CD4-positive, alpha-beta T cell treated with Interleukin-17A for 4 hours (primary cell): ENCODE data around the gene CD34.
A peak's percentile ranks its signal among the peaks of the same experiment; 100 is the strongest.

Source experiments
- DNase-seq: peaks from one replicate; pipeline ENCODE4 v3.0.0-alpha.2; 2020; ENCODE audit warnings: mixed read lengths

CD34 gene

DNA sequence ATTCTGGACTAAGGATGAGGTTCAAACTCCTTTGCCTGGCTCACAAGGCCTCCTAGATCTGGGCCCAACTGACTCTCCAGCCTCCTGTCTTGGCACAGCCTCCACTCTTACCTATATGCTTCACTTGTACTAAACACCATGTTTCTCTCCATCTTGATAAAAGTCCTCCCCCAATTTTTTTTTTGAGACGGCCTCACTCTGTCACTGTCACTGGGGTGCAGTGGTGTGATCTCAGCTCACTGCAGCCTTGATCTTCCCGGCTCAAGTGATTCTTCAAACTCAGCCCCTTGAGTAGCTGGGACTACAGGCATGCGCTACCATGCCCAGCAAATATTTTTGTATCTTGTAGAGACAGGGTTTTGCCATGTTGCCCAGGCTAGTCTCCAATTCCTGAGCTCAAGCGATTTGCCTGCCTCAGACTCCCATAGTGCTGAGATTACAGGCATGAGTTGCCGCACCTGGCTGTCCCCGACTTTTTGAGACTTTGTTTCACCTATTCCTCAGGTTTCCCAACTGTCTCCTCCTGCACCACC, 39.7 kb downstream of the CD34 start:
- DNase-seq, result peak; percentile 24

DNA sequence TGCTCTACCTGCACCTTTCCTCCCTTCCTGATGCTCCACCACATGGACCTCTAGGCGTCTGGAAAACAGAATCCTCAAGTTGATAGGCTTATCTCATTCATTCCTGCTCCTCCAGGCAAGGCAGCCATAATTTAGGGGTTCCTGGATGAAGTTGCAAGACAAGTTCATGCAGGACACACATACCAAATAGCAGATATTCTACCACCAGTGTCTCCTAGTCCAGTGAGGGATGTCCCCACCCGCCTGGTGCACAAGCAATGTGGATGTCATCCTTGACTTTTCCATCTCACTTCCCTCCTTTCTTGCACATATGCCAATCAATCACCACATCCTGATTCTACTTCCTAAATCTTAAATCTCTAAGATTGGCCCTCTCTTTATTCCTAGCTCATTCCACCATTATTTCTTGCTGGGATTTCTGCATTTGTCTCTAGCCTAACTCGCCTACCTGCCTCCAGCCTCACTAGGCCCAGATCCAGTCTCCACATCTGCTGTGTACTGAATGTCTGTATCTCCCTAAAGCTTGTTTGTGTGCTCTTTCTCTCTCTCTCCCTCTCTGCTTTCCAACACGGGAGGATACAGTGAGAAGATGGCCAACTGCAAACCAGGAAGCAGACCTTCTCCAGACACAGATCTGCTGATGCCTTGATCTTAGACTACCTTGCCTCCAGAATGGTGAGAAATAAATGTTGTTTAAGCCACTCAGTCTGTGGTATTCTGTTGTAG, 40.5 kb downstream of the CD34 start:
- DNase-seq, result no peak

DNA sequence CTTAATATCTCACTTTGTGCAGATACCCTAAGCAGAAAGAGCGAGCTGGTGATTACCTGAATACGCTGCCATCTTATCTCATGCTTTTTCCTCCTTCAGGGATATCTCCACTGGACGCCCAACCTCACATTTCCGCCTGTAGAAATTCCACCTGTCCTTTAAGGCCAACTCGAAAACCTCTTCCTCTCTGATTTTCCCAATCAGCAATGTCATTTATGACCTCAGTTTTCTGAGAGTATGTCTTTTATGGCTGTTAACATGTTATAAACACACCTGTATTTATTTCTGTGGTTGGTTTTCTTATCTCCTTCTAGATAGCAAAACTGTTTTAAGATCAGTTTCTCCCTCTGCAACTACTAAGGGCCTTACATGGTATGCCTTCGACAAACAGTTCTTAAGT, 41.1 kb downstream of the CD34 start:
- DNase-seq, result no peak

DNA sequence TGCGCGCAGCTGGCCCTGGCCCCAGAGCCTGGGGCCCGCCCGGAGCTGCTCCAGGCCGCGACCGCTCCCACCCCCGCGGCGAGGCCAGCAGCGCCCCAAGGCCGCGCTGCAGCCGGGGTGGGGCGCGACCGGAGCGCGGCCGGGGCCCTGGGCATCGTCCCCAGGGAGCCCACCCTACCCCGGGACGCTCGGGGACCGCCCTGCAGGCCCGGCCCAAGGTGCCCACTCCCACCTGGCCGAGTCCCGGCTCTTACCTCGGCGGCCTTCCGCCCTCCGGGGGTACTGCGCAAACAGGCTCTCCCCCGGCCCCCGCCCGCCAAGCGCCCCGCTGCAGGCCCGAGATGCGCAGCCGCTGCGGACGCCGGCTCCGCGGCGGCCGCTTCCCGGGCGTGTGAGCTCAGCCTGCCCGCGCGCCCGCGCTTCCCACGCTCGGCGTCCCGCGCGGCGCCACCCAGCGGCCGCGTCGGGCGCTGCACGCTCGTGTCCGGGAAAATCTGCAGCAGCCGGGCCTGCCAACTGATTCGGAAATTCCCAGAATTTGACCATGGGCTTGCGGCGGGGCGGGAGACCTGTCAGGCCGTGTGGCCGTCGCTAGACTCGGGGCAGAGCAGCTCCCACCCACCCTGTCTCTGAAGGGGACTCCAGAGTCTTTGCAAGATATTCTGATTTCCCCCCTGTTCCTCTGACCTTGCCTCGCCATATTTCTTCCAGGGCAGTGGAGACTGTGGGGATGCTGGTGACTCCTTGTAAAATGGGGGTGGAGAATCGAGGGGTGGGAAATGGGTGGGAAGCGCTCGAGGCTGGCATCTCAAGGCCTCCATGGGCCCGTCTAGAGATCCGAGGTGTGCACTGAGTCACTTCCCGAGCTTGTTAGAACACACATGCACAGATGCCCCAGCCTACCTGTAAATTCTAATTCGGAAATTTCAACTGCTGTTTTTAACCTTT, 41.9 kb downstream of the CD34 start:
- DNase-seq, result peak; percentile 81

DNA sequence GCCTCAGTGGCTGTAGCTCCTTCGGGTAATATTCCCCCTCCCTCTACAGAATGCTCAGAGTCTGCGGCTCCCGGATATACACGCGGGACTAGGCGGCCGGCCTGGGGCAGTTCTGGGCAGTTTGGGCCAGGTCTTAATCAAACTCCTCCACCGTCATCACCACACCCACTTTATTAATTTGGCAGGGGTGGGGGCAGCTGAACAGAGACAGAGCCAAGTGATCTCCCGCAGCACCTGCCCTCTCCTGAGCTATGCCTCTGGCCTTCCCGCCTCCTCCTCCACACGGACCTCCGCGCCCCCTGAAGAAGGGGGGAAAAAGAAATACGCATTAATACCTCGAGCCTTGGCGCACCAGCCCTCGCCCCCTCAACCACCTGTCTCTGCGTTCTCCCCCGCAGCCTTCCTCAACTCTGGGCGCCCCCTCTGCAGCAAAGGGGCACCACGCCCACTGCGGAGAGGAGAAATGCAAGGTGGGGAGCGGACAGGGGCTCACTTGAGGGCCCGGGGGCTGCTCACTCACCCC, 42.6 kb downstream of the CD34 start:
- DNase-seq, result peak; percentile 26

DNA sequence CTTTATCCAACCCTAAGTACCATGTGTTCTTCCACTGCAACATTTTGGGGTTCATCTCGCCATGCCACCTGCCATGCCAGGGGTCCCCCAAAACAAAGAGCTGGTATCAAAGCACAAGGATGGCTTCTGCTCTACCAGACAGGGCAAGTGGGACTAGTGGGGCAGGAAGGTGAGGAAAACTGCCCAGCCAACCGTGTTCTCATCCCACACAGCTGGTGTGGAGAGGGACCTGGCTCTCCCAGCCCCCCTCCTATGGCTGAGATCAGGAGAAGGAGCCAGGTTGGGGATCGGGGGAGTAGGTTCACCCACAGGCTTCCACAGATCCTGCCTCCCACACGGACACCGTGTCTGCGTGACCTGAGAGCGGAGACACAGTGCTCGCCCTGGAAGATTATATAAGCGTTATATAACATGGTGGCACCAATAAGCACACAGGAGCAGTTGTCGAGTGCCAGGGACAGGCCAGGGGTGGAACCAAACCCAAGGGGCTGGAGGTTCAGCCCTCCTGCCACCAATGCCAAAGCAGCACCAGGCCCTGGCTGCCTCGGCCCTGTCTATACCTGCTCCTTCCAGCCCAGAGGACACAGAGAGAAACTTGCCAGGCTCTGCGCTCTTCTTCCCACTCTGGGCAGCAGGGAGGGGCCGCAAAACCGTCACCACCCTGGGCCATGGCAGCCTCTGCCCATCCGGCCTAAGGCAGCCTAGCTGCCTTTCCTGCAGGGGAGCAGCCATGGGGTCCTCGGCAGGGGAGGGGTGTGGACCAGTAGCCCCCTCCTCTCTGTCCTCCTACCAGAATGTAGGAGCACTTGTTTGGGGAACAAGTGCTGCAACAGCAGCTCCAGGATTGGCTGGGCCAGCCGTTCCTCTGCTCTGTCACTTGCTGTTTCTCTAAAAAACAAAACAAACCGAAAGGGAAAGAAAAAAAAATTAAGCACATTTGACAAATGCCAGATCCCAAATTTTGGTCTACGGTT, 43.5 kb downstream of the CD34 start:
- DNase-seq, result peak; percentile 47

DNA sequence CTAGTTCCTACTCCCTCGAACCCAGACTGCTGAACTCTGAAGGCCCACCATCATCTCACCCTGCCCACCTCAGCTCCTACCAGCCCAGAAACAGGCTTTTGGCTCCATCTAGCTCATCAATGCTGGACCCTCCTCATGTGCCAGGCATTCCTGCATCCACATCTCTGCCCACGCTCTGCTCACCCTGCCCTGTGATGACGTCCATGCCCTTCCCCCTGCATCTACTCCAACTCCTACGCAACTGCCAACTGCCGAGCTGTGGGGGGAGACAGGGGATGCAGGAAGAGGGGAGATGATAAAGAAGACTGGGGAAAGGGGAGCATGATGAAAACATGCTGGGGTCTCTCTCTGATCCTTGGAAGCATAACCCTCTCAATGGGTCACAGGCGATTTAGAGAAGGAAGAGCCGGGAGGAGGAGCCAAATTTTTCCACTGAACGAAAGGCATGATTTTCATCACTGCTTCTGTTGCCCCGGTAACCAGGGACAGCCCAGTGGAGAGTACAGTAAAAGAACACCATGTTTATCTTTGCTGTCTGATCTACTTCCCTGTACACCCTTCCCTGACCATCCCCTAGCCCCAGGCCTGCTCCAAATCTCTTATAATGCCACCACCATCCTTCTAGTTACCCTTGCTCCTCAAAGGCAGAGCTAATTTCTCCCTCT, 44.3 kb downstream of the CD34 start:
- peak; percentile 37 for DNase-seq

DNA sequence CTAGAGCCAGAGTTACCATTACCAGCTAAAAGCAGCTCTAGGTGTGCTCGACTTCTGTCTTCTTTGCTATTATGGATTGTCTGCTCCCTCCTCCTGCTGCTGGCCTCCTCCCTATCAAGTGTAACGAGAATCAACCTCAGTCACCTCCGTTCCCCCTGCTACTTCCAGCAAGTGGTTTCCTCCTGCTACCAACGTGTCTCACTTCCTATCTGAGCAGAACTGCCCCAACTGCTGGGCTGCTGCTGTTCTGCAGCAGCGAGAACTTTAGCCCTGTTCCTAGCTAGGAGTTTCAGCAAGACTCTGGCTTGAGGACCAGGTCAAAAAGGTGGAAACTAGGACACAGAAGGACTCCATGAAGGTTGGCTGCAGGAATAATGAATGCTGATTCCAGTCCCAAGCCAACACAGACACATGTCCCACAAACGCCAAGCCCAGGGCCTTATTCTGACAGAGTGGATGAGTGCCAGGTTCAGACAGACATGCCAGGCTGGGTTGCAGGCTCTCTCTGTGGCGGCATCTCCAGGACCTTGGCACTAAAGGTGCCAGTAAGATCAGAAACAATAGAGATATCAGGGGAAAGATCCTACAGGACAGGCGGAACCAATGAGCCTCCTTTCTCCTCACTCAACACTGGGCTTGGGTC, 46.9 kb downstream of the CD34 start:
- peak; percentile 68 for DNase-seq

DNA sequence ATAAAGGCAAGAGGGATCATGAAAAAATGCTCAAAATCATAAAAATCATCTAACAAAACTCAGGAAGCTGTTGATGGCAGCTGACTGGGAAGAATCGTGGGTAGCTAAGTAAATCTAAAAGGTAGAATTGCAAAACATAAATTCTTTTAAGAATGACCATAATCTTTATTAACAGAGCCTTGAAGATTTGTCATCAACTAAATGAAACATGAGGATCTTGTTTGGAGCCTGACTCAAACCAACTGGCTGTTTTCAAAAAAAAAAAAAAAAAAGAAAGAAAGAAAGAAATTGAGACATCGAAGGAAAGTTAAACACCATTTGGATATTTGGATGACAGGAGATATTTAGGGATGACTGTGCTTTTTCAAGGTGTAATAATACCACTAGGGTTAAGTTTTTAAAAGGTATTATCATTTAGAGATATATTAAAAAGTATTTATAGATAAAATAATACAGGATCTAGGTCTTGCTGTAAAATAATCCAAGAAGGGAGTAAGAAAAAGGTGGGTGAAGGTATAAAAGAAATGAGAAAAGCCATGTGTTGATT, 48.6 kb downstream of the CD34 start:
- DNase-seq, result no peak

DNA sequence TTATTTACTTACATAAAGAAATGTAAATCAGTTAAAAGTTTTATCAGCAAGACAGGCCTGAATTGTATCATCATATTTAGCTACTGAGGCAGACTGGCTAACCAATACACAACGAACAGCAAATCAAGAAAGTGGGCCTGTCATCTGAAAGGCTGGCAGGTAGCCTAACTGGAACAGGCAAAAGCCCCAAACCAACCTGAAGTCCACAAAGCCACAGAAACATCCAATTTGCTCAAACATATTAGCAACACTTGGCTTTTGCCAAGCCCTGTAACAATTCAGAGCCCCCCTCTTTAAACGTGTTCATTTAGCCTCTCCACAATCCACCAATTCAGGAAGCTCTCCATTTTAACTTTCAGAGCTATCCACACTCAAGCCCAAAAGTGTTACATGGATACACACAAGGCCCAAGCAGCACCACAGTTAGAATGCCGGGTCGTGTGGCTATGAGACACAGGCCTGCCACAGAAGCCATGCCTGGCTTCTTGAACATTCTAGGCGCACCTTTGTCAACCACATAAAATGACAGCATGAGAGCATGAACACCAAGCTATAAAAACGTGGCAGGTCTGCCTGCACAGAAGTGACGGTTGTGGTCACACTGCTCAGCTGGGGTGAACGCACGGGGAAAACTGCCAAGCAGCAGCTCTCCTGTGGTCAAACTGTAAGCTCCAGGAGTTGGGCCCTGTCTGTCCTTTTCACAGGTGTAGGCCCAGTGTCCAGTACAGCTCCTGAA, 49.3 kb downstream of the CD34 start:
- peak; percentile 63 for DNase-seq

DNA sequence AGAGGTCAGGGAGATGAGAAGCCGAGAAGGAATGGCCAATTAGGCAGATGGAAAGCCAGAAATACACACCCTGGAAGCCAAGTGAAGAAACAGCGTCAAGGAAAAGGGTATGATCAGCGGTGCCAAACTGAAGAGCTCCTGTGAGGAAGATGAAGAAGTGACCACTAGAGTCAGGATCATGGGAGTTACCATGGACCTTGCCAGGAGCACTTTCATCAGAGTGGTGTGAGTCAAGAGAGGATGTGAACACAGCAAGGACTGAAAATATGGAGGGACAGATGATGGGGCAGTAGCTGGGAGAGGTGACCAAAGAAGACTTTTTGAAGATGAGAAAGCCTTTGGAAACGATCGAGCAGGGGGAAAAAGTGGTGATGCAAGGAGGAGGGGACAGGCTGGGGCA, 50.4 kb downstream of the CD34 start:
- no peak for DNase-seq

DNA sequence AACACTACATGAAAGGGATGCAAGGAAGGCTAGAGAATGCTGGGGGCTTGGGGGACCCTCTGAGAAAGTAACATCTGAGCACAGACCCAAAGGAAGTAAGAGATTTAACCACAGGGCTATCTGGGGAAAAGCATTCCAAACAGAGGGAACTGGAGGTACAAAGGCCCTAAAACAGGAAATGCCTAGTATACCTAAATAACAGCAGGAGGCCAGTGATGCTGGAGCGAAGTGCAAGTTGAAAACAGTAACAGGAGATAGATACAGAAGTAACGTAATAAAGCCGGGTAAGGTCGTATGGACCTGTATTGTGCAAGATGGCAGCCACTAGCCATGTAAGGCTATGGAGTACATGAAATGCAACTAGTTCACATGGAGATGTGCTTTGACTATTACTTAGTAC, 52.1 kb downstream of the CD34 start:
- no peak for DNase-seq

DNA sequence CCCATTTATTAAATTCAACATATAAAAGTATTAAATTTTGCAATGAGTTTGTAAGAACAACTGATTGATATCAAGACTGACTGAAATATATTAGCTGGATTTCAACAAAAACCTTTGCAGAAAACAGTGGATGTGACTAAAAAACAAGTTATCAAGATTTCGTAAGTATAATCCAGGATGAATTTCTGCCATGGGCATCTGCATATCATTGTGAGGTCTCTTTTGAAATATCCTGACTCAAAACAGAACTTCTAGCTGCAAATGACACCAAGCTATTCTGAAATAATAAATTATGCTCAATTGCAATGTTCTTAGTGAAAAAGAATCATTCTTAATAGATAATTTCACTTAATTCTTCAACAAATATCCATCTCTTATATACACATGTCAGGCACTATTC, 52.6 kb downstream of the CD34 start:
- DNase-seq, result no peak

DNA sequence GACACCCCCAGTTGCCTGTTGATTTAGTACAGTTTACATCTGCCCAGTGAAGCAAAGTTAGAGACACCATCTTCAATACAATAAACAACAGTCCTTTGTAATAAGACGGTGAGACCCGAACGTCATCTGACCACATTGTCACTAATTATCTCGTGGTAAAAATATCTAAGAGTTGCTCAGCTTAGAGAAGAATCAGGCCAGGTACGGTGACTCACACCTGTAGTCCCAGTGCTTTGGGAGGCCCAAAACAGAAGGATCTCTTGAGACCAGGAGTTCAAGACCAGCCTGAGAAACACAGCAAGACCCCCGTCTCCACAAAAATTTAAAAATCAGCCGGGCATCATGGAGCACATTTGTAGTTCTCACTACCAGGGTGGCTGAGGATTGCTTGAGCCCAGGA, 53.5 kb downstream of the CD34 start:
- DNase-seq, result no peak

DNA sequence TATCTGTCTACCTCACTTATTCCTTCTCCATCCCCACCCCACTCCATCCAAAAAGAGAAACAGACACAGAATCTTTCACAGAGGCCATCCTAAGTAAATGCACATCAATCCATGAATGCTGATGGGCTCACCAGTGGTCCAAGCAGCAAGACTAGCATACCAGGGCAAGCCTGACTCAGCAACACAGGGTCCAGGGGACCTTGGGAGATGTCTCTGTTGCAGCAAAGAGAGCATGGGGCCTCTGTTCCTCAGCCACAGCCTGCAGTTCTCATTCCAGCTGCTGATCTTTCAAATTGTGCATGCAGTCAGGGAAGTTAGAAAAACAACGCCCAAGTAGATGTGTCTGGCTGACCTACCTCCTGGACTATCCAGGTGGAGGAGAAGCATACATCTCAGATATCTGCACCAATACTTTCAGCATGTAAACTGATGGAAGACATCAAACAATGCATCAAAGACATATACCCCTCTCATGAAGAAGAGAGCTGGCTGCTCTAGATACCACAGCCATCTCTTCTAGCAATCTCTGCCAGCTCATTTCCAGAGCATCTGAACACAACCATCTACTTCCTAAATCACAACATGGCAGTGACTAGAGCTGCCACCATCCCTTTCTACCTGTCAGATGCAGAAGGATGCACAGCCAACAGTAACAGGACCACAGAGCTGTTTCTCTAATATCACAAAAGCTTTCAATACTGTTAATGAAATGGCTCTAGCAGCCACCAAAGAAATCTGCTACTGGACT, 54.5 kb downstream of the CD34 start:
- no peak for DNase-seq

DNA sequence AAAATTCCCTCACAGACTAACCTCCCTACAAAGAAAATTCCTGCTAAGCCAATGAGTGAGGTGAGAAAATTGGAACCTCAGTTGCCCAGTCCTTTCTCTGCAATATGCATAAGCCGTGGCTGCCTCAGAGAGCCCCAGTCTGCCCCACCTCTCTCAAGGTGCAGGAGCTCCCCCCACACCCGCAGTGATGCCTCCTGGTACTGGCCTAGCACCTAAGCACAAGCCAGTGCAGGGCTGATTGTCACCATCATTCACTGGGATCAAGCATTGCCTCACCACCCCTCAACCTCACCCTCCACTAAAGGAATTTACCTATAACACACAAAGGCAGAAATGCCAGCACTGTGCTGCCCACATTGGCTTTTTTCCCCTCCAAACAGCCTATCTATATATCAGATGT, 56.9 kb downstream of the CD34 start:
- no peak for DNase-seq

DNA sequence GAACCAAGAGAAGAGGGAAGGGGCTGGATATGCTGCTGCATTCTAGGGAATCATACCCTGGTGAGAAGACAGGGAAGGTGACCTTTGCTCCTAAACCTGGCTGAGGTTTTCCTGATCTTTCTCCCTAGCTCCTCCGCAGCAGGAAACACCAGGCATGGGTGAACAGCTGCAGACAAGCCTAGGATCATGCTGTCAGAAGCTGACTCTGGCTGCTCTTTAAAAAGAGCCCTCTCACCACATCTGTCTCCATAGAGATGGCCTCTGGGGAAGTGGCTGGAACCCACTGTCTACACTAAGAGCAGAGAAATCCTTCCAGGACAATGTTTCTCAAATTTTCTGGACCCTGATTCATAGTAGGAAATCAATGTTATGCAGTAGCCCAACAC, 57.6 kb downstream of the CD34 start:
- no peak for DNase-seq

DNA sequence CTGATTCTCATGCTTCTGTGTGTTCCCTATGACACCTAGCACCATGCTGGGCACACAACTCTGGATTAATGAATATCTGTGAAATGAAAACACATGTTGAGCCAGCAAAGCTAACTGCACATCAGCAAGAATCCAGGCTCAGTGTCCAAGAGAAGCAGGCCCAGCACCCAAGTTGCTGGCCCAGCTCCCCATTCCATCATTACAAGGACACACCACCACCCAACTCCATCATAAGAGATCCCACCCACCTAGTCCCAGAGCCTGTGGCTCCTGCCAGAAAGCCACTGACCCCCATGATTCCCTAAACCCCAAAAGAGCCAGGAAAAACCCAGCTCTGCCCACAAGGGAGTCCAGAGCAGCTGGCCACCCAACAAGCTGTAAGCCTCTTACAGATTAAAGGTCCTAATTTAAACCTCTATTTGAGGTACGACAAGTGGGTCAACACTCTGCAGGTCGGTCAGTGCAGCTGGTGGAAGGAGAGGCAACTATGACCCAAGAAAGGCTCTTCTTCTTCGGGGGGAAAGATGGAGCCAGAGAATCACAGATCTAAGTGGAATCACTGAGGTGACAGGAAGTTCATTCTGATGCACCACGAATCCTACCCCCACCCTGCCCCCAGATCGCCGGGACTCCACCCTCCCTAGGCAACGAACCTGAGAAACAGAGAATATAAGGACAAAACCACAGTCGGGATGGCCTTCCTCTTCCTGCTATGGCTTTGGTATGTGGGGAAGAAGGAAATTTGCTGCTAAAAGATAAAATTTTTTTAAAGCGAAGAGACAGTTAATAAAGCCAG, 58.2 kb downstream of the CD34 start:
- peak; percentile 36 for DNase-seq

DNA sequence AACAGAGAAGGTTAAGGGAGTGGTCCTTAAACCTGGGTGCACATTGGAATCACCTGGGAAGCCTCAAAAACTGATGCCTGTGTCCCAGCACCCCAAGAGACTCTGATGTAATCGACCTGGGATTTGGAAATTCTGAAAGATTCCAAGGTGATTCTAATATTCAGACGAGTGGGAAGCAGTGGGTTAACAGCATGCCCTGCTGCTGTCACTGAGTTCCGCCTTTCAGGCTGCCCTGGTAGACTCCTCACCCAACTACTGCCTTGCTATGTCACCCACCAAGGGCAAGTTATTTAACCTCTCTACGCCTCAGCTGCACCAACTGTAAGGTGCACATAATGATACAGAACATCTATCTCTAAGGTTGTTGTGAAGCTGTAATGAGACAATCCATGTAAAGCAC, 59.2 kb downstream of the CD34 start:
- DNase-seq, result no peak
